ENCODE data around the gene SLC6A9.

- TF ChIP-seq POLR2A (IDR thresholded peaks at IDR 0.05): no peak
- TF ChIP-seq CTCF (IDR thresholded peaks at IDR 0.05): no peak
These were observed 46.2 kb upstream of the SLC6A9 start for GRCh38 chr1:44077421-44077820.
